Measurements from ENCODE around the gene ANXA3.
"Not testable (repeated sequence)": the region's sequence is repeated elsewhere in the genome, so short reads cannot be mapped to it uniquely, and the experiment has no call there.

The ANXA3 gene

DNA sequence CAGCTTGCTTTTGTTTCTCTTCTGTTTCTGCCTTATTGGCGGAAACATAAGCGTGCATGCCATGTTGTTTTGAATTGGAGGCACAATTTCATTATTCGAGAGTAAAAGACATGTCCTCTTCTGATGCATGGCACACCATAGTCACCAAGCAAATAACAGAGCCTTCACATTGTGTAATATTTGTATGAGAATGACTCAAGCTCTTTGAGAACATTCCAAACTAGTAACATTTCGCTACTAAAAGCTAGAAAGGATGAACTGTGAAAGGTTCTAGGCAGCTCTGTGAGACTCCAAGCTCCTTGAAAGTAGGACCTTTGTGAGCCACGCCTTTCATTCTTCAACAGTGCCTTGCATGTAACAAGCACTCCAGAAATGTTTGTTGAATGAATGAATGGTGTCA is 9.2 kb upstream of the ANXA3 start:
- DNase-seq (ENCODE audit: low read depth in 2 of 2, low spot score in 1 of 2), result no peak

DNA sequence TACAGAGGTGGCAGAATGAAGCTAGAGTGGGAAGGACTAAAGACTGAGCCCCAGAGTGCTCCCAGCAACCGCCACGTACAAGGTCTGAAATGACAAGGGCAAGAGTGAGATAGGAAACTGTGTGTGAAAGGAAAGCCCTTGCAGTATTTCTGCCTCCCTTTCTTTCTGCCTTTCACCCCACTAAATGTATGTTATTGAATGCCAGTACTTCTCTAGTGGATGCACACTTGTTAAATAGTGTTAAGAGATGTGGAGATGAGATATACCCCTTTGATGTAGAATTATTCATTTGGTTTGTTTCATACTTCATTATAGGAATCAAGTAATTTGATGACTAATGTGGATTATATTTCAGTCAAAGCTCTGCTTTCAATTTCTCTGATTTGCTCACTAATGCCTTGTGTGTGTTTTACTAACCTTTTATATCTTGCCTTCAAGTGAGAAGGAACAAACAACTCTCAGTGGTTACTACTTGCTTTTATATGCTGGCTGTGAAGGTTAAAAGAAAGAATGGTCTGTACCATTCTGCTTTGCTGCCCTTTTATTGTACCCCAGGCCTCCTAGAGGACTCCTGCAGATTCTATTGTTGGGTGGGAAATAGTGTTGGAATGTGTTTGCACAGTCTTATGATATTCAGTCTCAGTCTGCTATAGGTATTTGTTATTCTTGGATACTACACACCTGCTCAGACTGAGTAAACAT is 8.0 kb upstream of the ANXA3 start:
- DNase-seq (ENCODE audit: low read depth in 2 of 2, low spot score in 1 of 2), result no peak

DNA sequence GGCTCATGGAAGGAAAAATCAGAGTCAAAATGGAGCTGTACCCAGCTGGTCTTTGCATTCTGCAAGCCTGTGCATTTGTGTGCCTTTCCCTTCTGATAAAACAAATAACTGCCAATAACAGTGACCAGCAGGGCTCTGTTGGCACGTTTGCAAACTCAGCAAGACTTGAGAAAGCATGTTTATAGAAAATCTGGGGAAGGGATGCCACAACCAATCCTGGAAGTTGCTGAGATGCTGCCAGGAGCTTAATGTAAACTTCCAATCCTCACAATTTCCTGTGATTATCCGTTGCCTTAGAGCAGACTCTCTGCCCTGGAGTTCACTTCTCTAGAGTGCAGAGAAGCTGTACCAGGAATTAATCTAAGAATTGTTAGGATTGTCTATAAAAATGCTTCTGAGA is 6.9 kb upstream of the ANXA3 start:
- no peak for DNase-seq (ENCODE audit: low read depth in 2 of 2, low spot score in 1 of 2)

DNA sequence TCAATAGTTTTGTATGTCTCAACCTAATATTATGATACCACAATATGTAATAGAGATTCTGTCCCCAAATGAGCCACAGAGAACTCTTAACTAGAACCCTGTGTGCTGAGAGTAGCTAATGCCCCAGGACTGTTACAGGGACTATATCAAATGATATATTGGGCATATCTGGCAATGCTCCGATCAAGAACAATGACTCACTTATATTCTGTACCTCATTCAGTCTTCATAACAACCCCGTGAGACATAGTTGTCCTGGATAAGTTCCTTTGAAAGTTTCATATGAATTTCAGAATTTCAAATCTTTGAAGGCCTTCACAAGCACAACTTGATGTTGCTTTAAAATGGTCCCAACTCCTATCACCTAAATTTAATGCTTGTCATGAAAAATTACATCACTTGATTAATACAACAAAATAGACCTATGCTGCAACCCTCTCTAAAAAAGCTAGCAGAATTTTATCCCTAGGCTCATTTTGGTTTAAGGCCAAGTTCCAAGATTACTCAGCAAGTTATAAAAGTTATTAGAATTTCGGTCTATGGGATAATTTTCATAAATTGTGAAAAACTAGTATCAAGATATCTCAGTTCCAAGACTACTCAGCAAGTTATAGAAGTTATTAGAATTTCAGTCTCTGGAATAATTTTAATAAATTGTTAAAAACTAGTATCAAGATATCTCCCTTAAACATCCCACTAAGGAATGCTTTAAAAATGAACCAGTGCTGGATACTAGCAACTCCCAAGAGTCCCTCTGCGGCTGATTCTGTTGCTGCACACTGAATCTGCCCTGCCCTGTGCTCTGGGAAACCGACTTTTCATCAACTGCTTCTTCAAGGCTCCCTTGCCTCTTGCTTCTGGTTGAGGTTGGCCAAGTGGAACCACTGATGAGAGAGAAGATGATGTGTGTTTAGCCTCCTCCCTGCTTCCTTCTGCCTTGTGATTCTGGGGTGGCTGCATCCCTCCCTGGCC is 6.0 kb upstream of the ANXA3 start:
- DNase-seq (ENCODE audit: low read depth in 2 of 2, low spot score in 1 of 2), result no peak

DNA sequence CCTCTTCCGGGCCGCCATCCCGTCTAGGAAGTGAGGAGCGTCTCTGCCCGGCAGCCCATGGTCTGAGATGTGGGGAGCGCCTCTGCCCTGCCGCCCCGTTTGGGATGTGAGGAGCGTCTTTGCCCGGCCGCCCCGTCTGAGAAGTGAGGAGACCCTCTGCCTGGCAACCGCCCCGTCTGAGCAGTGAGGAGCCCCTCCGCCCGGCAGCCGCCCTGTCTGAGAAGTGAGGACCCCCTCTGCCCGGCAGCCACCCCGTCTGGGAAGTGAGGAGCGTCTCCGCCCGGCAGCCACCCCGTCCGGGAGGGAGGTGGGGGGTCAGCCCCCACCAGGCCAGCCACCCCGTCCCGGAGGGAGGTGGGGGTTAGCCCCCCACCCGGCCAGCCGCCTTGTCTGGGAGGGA is 3.7 kb upstream of the ANXA3 start:
- DNase-seq (ENCODE audit: low read depth in 2 of 2, low spot score in 1 of 2), result not testable (repeated sequence)

DNA sequence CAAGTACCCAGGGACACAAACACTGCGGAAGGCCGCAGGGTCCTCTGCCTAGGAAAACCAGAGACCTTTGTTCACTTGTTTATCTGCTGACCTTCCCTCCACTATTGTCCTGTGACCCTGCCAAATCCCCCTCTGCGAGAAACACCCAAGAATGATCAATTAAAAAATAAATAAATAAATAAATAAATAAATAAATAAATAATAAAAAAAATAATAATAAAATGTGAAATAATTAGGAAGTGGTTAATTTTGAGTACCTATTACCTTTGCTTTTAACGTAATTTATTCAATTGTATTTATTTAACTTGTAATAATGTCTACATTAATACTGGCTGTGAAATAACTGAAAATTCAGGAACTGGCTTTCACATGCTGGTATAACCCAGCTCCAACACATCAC is 2.7 kb upstream of the ANXA3 start:
- not testable (repeated sequence) for DNase-seq (ENCODE audit: low read depth in 2 of 2, low spot score in 1 of 2)

DNA sequence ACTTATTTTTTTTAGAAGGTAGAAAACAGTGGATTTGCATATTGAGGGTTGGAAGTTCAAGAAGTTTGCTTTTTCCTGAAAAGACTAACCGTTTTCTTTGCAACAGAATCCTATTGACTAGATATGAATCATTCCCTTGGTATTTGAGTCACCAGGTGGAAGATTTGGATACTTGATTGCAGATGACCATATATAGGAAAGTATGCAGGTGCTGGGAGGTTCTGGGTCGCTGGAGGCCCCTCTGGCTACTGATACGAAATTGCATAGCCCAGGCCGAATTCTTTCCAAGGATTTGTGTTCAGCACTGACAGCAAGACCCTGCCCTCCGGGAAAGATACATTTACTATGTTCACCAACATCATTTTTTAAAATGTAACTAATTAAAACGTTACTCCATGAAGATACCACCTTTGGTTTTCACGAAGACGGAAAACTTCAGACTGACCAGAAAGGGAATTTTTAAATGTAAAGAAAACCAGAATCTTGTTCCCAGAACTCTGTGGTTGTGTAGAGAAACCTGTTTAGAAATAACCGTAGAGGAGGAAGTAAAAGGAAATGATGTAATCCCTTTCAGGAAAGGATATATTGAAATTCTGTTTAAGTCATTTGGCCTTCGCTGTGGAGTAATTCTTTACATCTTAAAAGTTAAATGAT is 946 bp downstream of the ANXA3 start:
- no peak for DNase-seq (ENCODE audit: low read depth in 2 of 2, low spot score in 1 of 2)

DNA sequence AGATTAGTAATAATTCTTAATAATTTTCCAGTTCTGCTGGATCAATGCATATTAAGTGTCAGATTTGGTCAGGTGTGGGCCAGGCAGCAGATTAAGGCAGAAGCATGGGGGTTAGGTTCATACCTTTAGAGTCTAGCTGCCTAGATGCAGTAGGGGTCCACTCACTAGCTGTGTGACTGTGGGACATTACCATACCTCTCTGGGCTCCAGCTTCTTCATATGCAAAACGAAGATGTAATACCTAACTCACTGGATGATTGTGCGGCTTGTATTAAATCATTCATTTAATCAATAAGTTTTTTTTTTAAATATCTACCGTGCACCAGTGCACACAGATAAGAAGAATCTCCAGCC is 1.4 kb downstream of the ANXA3 start:
- no peak for DNase-seq (ENCODE audit: low read depth in 2 of 2, low spot score in 1 of 2)

DNA sequence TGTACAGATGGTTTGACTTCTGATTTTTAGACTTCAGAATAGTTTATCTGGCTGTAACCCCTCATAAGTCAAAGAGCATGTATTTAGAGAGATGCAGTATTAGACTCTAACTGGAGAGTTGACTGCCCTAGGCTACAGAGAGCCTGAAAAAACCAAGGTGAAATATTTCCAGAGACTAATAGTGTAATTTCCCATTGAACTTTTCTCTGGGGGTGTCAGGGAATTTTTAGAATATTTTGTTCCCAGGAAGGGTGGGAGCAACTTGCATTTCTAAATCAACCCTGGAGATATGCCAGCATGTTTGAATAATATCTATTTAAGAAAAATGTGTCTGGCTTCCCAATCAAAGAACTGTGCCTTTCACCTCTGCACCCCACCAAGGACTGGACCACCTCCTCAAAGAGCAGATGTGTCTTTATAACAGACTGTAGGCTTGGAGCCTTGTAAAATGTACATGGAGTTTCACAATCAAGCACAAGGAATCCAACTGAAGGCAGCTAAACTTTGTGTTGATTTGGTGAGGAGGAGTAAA is 2.0 kb downstream of the ANXA3 start:
- DNase-seq (ENCODE audit: low read depth in 2 of 2, low spot score in 1 of 2), result no peak

DNA sequence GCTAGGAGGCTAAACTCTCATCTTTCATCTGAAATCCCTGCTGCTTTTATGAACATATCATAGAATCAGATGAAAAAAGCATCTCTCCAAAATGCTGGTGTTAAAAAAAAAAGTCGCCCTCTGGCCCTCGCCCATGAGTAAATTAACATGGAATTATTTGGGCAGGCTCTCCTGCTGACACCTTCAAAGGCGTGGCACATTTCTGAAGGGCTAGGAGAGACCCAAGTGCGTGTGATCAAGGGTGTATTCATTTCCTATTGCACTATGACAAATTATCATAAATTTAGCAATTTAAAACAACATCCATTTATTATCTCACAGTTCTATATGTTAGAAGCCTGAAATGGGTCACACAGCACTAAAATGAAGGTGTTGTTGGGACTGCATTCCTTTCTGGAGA is 5.1 kb downstream of the ANXA3 start:
- DNase-seq (ENCODE audit: low read depth in 2 of 2, low spot score in 1 of 2), result no peak

DNA sequence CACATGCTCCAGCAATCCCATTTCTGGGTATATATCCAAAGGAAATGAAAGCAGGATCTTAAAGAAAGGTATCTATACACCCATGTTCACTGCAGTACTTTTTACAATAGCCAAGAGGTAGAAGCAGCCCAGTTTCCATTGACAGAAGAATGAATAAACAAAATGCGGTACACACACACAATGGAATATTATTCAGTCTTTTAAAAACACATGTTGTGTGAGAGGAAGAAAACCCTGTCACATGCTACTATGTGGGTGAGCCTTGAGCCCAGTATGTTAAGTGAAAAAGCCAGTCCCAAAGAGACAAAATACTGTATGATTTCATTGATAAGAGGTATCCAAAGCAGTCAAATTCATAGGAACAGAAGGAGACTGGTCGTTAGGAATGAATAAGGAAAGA is 6.3 kb downstream of the ANXA3 start:
- no peak for DNase-seq (ENCODE audit: low read depth in 2 of 2, low spot score in 1 of 2)

DNA sequence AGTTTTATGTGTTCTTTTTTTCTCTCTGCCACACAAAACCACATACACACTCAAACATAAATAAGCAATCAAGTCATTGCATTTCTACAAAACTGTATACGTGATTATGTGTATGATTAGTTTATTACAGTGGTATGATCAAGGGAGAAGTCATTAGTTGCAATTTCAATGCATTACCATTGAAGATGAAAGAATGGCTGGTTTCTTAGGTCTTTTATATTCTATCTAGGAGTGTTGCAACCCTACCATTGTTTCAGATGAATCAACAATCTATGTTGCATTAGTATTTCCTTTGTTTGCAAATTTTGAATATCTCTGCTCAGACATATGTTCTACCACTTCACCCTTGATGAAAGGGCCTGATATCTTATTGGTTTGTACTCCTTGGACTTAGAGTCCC is 6.8 kb downstream of the ANXA3 start:
- DNase-seq (ENCODE audit: low read depth in 2 of 2, low spot score in 1 of 2), result no peak

DNA sequence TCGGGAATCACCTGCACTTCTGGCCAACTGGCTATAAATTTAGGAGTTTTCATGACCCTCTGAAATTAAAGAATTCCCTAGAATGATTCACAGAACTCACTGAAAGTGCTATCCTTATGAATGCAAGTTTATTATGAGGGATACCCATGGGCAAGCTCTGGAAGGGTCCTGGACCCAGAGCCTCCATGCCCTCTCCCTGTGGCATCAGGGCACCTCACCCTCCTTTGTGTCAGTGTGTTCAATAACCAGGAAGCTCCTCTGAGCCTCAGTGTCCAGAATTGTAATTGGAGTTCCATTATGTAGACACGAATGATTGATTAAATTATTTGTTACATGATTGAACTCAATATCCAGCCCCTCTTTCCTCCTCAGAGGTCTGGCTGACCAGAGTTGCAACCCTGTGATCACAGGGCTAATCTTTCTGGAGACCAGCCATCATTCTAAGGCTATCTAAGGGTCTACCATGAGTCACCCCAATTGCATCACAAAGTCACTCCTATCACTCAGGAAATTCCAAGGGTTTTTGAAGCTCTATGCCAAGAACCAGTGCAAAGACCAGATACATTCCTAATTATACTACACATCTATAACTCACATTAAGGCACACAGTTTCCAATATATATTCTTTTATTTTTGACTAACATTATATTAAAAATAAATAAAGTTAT is 8.9 kb downstream of the ANXA3 start:
- no peak for DNase-seq (ENCODE audit: low read depth in 2 of 2, low spot score in 1 of 2)

DNA sequence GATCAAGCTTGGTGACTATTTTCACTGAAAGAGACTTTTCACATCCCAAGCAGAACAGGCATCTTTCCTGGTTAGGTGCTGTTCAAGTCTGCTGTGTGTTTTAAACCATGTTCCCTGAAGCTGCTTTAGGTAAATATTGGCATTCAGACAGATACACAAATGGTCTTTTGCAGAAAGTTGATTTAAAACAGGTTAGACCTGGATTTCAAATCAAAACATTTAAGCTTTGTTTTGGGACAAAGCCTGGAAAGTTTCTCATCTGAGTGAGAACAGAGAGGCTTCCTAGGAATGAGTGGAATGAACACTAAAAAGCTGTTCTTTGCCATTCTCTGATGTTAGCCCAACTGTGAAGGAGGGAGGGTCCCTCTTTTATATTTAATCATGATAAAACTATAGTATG is 10.1 kb downstream of the ANXA3 start:
- DNase-seq (ENCODE audit: low read depth in 2 of 2, low spot score in 1 of 2), result no peak

DNA sequence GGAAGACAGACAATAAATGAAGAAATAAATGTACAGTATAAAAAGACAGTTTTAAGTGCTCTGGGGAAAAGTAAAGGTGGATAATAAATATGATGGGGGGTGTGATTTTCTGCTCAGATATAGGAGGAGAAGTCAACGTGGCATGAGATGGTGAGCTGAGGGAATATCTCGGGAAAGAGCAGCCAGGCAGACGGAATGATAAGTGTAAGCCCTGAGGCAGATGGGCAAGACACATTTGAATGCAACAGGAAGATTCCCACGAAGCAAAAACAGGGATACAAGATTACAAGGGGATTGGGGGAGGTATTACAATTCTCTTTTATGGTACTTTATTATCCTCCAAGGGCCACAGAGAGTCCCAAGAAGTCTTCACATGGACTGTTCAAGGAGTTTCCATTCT is 11.1 kb downstream of the ANXA3 start:
- DNase-seq (ENCODE audit: low read depth in 2 of 2, low spot score in 1 of 2), result no peak

DNA sequence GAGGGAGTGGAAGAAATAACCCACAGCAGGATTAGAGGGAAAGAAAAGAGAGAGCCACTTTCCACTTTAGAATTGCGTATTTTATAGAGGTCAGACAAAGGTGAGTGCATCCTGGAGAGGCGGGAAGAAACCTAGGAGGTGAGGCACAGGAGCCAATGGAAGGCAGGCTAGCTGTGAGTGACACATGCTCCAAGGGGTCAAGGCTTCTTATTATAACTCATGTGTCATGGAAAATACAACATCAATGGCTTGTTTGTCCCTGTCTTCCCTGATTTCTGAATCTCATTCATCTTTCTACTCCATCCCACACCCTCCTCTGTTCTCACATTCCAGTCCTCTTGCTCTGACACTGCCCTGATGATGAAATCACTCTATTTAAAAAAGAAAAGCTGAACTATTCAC is 14.4 kb downstream of the ANXA3 start:
- DNase-seq (ENCODE audit: low read depth in 2 of 2, low spot score in 1 of 2), result no peak

DNA sequence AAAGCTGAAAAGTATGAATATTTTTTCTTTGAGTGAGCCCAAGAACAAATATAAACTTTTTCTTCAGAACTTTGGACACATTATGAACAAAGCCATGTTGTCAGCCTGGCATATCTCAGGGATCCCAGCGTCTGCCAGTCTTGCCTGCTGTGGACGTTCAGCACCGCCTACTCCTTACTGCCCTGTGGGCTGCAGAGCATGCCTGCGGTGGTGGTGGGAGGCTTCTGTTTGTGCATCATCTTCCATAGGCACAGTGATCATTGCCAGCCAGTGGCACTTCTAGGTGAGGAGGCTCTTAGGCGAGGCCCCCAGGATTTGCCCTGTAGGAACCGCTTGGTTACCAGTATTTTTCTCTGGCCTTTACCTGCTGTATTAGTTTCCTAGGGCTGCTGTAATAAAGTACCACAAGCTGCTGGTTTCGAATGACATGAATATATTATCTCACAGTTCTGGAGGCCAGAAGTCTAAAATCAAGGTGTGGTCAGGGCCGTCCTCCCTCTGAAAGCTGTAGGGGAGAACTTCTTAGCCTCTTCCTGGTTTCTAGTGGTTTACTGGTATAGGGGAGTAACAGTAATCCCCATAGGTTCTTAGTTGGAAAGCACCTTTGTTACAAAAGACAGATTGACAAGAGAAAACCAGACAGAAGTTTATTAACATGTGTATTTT is 15.4 kb downstream of the ANXA3 start:
- DNase-seq (ENCODE audit: low read depth in 2 of 2, low spot score in 1 of 2), result no peak

DNA sequence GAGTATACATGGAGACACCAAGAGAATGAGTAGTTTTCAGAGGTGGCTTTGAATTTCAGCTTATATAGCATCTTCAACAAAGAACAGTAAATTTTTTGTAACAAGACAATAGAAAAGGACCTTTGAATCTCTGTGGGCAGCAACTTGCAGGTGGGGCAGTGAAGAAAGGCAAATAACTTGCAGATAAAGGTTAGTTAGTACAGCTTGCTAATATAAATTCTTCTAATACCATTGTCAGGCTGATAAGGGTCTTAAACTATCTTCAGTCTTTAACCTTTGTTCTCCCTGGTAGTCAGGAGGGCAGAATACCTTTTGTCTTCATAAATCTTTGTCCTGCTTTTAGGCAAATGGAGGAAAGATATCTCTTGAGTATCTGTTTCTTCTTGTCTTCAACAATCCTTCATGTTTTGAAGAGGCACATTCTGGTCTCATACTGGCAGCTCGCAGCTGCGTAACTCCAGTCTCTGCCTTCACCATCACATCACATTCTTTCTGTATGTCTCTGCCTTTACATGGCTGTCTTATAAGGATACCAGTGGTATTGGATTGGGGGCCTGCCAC is 16.0 kb downstream of the ANXA3 start:
- DNase-seq (ENCODE audit: low read depth in 2 of 2, low spot score in 1 of 2), result no peak

DNA sequence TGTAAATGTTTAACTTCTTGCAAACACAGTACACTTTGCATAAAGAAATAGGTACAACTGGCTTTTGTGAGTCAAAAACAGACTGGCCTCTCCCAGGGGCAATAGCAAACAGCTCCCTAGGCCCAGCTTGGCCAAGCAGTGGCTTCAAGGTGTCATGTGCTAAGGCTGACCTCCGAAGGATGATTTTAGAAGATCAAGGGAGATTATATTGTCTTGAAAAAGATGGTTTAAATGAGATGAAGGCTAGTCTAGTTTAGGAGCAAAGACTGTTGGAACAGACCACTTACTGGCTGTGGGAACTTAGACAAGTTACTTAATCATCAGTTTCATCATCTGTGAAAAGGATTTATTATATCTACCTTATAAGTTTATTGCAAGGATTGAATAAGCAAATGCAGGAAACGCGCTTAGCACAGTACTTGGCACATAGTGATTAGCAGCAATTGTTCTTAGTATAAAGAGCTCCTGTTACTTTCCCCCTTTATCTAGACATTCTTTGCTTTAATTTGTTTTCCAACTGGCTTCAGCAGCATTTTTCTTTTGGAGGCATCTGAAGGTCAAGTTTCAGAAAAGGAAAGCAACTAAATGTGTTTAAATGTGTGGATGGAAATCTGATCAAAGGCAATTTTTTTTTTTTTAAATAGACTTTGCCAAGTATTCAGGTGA is 17.2 kb downstream of the ANXA3 start:
- DNase-seq (ENCODE audit: low read depth in 2 of 2, low spot score in 1 of 2), result no peak

DNA sequence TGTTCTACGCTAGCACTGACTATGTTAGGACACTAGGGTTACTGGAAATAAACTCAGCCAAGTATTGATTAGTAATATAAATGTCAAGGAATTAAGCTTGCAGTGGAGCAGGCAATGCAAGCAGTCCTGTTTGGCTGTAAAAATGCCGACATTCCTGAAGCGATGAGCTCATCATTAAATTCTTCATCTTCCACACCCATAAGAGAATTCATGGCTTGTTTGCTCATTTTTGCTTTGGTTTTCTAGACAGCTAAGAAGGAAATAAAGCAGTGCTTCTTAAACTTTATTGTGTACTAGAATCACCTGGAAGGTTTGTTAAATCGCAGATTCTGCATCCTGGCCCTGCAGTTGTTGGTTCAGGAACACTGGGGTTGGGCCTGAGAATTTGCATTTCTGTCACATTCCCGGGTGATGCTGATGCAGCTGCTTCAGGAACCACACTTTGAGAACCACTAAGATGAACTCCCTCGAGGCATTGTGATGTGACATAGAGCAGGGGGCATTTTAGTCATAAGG is 17.8 kb downstream of the ANXA3 start:
- no peak for DNase-seq (ENCODE audit: low read depth in 2 of 2, low spot score in 1 of 2)

Data from stimulated activated CD8-positive, alpha-beta memory T cell treated with anti-CD3 and anti-CD28 coated beads, Interleukin-4, amount 100 ng/mL, for 1 hour (primary cell).